Esophagus muscularis mucosa (tissue), 4 donors: ENCODE measurements around the gene GRIK4.

Experiments used
- EP300 ChIP-seq: sonication (generic); formaldehyde crosslinking; IDR thresholded peaks from one replicate; pipeline ENCODE4 v1.6.1; 2017; ENCODE audit warnings: antibody characterized with exemption
- POLR2AphosphoS5 ChIP-seq, 2 donors: sonication (generic); formaldehyde crosslinking; IDR thresholded peaks; one replicate each; pipeline ENCODE4 v1.6.1; 2017; ENCODE audit warnings: antibody characterized with exemption in 2 of 2
- TF ChIP-seq, protein P1 (sequence below), 3 experiments: fragments of 200-600 bp in 2 of 3; fragments of 450-650 bp in 1 of 3; sonication (generic) in 2 of 3; IDR thresholded peaks; one replicate each; pipeline ENCODE4 v1.5.1; 2017 to 2019; ENCODE audit warnings: antibody characterized with exemption in 3 of 3, mild to moderate bottlenecking in 2 of 3, moderate library complexity in 1 of 3

DNA sequence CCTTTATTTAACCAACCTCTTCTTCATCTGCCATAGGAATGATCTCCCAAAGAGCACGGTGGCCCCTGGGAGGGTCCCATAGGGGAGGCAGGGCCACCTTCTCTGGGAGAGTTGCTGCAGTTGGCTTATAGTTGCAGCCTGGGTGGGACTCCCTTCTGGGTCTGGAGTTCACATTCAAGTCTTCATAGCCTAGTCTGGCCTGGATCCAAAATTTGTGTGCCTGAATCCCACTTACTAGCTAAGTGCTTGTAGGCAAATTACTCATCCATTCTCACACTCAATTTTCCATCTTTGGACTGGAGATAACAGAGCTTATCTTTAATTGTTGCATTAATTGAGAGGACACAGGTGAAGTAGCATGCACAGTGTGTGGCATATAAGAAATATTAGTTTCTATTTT lies 163.6 kb downstream of the GRIK4 start:
- TF ChIP-seq, protein P1, sequence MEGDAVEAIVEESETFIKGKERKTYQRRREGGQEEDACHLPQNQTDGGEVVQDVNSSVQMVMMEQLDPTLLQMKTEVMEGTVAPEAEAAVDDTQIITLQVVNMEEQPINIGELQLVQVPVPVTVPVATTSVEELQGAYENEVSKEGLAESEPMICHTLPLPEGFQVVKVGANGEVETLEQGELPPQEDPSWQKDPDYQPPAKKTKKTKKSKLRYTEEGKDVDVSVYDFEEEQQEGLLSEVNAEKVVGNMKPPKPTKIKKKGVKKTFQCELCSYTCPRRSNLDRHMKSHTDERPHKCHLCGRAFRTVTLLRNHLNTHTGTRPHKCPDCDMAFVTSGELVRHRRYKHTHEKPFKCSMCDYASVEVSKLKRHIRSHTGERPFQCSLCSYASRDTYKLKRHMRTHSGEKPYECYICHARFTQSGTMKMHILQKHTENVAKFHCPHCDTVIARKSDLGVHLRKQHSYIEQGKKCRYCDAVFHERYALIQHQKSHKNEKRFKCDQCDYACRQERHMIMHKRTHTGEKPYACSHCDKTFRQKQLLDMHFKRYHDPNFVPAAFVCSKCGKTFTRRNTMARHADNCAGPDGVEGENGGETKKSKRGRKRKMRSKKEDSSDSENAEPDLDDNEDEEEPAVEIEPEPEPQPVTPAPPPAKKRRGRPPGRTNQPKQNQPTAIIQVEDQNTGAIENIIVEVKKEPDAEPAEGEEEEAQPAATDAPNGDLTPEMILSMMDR (IDR thresholded peaks at IDR 0.05) = no peak
- no peak for TF ChIP-seq POLR2AphosphoS5 (IDR thresholded peaks at IDR 0.05)
- no peak for TF ChIP-seq EP300
